Panc1 (cell line): ENCODE results near the gene PCDHGB7. TPM values are rescaled to one million over a fixed set of nuclear protein-coding genes. Genes with fewer than 3 reads are reported as not detected.

Source experiments
- ATAC-seq: fragments of 200-7000 bp; cut with Tn5 transposase; 2 replicates; pipeline ENCODE4 v1.9.1; 2020; ENCODE audit warnings: mild to moderate bottlenecking, moderate library complexity
- BruUV-seq: library from RNA; stranded (reverse); fragments of 400-500 nt; replicated peaks from 2 replicates; lab custom pipeline; 2021; lab: Mats Ljungman, UMichigan
- CTCF ChIA-PET: fragments of 300-600 bp; sonication (Branson Sonifier 250); formaldehyde crosslinking; loops from one replicate; lab custom pipeline; 2022; ENCODE audit warnings: antibody characterized with exemption; lab: Charles Lee
- POLR2A ChIA-PET: fragments of 300-600 bp; sonication (Branson Sonifier 250); formaldehyde crosslinking; loops from one replicate; lab custom pipeline; 2022; ENCODE audit warnings: antibody characterized with exemption; lab: Charles Lee
- DNase-seq: peaks from one replicate; pipeline ENCODE4 v3.0.0-alpha.2; 2010; ENCODE audit warnings: low read depth, low spot score
- H3K27ac ChIP-seq: 2 replicates; pipeline ENCODE4 v1.5.1; 2011; ENCODE audit warnings: mild to moderate bottlenecking, low read length, inconsistent platforms
- H3K27me3 ChIP-seq: fragments of 200-500 bp; sonication (Bioruptor generic); 2 replicates; pipeline ENCODE4 v1.6.0; 2014; ENCODE audit warnings: low read length, inconsistent platforms; ENCODE audit not compliant: control insufficient read depth, insufficient read depth
- H3K36me3 ChIP-seq: fragments of 200-500 bp; sonication (Bioruptor generic); 2 replicates; pipeline ENCODE4 v1.5.1; 2014; ENCODE audit warnings: inconsistent platforms, mild to moderate bottlenecking, low read length, moderate library complexity; ENCODE audit not compliant: control insufficient read depth, insufficient read depth
- H3K4me1 ChIP-seq: 2 replicates; pipeline ENCODE4 v1.5.1; 2011; ENCODE audit warnings: inconsistent platforms, mild to moderate bottlenecking, low read length, moderate library complexity; ENCODE audit not compliant: control insufficient read depth, insufficient read depth
- H3K4me3 ChIP-seq, 2 experiments: 2 replicates each; pipeline ENCODE4 v1.5.1; 2011 to 2012; ENCODE audit warnings: low read depth in 2 of 2, low read length in 2 of 2, mild to moderate bottlenecking in 2 of 2, inconsistent platforms in 1 of 2, moderate library complexity in 1 of 2
- H3K9me3 ChIP-seq: fragments of 200-500 bp; sonication (Bioruptor generic); 2 replicates; pipeline ENCODE4 v1.5.1; 2014; ENCODE audit warnings: low read depth, mild to moderate bottlenecking, inconsistent platforms, low read length, moderate library complexity; ENCODE audit not compliant: control insufficient read depth, insufficient read depth
- POLR2AphosphoS5 ChIP-seq: IDR thresholded peaks from 2 replicates; pipeline ENCODE4 v1.6.1; 2012; ENCODE audit warnings: mild to moderate bottlenecking, low read depth, low read length, moderate library complexity
- SIN3A ChIP-seq: IDR thresholded peaks from 2 replicates; pipeline ENCODE4 v1.6.1; 2012; ENCODE audit warnings: low read depth, mild to moderate bottlenecking, low read length, moderate library complexity, borderline replicate concordance; ENCODE audit not compliant: insufficient read depth
- TCF7L2 ChIP-seq: IDR thresholded peaks from 2 replicates; pipeline ENCODE4 v1.6.1; 2011; ENCODE audit warnings: mild to moderate bottlenecking, low read depth, low read length, inconsistent platforms
- in situ Hi-C: cut with HindIII; loops from 2 replicates; pipeline ENCODE4 v1.10.0; 2016; ENCODE audit warnings: low sequenced_read_pairs, low pct_unique_long_range_greater_than_20kb
- intact Hi-C: fragments of 100-400 bp; cut with micrococcal nuclease; formaldehyde crosslinking; loops from one replicate; pipeline ENCODE4 v1.10.0; 2022; ENCODE audit not compliant: unreplicated experiment
- total RNA-seq: library from RNA; stranded (reverse); gene quantifications from one replicate; pipeline ENCODE4 v1.2.1, GENCODE V29; 2021; ENCODE audit not compliant: unreplicated experiment
- TF ChIP-seq, protein P1 (sequence below), 2 experiments: IDR thresholded peaks; 2 replicates each; pipeline ENCODE4 v1.6.1; 2011 to 2012; ENCODE audit warnings: low read depth in 2 of 2, control low read depth in 1 of 2, low read length in 1 of 2, mild to moderate bottlenecking in 1 of 2, moderate library complexity in 1 of 2; ENCODE audit not compliant: insufficient read depth in 1 of 2
- TF ChIP-seq, protein P2 (sequence below): fragments of 450-650 bp; IDR thresholded peaks from 2 replicates; pipeline ENCODE4 v1.5.1; 2017; ENCODE audit warnings: mild to moderate bottlenecking

Gene PCDHGB7
- total RNA-seq, 1 experiment from 2014 or later: 6.7 TPM

DNA sequence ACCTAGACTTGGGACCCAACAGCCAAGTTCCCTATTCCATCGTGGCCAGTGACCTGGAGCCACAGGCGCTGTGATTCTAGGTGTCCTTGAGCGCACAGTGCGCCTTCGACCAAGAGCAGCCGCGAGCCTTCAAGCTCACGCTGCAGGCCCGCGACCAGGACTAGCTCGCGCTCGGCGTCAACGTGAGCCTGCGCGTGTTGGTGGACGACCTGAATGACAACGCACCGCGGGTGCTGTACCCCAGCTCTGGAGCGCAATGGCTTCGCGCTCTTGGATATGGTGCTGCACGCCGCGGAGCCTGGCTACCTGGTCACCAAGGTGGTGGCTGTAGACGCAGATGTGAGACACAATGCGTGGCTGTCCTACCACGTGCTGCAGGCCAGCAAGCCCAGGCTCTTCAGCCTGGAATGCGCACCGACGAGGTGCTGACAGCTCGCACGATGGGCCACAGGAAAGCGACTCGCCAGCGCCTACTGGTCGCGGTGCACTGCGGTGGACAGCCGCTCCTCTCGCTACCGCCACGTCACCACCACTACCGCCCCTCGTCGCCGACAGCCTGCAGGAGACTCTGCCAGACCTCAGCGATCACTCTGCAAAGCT lies 24.2 kb downstream of the PCDHGB7 start:
- DNase-seq: no peak
- POLR2A ChIA-PET: no interaction called here
- TF ChIP-seq POLR2AphosphoS5 (no peak), TCF7L2 (no peak), SIN3A (no peak)
- TF ChIP-seq, protein P1, sequence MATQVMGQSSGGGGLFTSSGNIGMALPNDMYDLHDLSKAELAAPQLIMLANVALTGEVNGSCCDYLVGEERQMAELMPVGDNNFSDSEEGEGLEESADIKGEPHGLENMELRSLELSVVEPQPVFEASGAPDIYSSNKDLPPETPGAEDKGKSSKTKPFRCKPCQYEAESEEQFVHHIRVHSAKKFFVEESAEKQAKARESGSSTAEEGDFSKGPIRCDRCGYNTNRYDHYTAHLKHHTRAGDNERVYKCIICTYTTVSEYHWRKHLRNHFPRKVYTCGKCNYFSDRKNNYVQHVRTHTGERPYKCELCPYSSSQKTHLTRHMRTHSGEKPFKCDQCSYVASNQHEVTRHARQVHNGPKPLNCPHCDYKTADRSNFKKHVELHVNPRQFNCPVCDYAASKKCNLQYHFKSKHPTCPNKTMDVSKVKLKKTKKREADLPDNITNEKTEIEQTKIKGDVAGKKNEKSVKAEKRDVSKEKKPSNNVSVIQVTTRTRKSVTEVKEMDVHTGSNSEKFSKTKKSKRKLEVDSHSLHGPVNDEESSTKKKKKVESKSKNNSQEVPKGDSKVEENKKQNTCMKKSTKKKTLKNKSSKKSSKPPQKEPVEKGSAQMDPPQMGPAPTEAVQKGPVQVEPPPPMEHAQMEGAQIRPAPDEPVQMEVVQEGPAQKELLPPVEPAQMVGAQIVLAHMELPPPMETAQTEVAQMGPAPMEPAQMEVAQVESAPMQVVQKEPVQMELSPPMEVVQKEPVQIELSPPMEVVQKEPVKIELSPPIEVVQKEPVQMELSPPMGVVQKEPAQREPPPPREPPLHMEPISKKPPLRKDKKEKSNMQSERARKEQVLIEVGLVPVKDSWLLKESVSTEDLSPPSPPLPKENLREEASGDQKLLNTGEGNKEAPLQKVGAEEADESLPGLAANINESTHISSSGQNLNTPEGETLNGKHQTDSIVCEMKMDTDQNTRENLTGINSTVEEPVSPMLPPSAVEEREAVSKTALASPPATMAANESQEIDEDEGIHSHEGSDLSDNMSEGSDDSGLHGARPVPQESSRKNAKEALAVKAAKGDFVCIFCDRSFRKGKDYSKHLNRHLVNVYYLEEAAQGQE (IDR thresholded peaks at IDR 0.05; ENCODE audit: insufficient read depth in 1 of 2, low read depth in 2 of 2, low read length in 1 of 2): no peak
- TF ChIP-seq, protein P2, sequence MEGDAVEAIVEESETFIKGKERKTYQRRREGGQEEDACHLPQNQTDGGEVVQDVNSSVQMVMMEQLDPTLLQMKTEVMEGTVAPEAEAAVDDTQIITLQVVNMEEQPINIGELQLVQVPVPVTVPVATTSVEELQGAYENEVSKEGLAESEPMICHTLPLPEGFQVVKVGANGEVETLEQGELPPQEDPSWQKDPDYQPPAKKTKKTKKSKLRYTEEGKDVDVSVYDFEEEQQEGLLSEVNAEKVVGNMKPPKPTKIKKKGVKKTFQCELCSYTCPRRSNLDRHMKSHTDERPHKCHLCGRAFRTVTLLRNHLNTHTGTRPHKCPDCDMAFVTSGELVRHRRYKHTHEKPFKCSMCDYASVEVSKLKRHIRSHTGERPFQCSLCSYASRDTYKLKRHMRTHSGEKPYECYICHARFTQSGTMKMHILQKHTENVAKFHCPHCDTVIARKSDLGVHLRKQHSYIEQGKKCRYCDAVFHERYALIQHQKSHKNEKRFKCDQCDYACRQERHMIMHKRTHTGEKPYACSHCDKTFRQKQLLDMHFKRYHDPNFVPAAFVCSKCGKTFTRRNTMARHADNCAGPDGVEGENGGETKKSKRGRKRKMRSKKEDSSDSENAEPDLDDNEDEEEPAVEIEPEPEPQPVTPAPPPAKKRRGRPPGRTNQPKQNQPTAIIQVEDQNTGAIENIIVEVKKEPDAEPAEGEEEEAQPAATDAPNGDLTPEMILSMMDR: no peak
- intact Hi-C loops (no loop called here), in situ Hi-C loops (no loop called here)
- BruUV-seq: no TSS peak
- CTCF ChIA-PET: no interaction called here
- Histone ChIP-seq H3K27ac (no peak overlapping the region), H3K9me3 (no peaks in the 10 kb centered on the region), H3K4me3 (no peak overlapping the region), H3K36me3 (no peaks in the 10 kb centered on the region), H3K4me1 (no peaks in the 10 kb centered on the region), H3K27me3 (no peaks in the 10 kb centered on the region)
- no peak for ATAC-seq

DNA sequence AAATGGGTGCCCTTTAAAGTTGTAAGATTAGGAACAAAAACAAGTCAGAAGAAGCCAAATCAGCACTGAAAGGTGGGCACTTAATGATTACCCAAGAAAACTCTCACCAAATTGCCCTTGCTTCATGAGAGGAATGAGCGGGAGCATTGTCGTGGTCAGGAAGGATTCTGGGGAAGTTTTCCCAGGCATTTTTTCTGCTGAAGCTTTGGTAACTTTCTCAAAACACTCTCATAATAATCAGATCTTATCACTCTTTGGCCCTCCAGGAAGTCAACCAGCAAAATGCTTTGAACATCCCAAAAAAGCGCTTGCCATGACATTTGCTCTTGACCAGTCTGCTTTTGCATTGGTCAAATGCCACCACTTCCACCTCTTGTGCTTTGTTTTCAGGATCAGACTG lies 47.9 kb downstream of the PCDHGB7 start:
- no peaks in the 10 kb centered on the region for H3K4me1 ChIP-seq
- no peaks in the 10 kb centered on the region for H3K9me3 ChIP-seq
- ATAC-seq (no peak), DNase-seq (no peak)
- POLR2A ChIA-PET: no interaction called here
- no peaks in the 10 kb centered on the region for H3K27me3 ChIP-seq
- no TSS peak for BruUV-seq
- intact Hi-C loops: no loop called here
- no peak overlapping the region for H3K27ac ChIP-seq
- TF ChIP-seq, protein P2: no peak
- TF ChIP-seq POLR2AphosphoS5 (no peak), SIN3A (no peak), TCF7L2 (no peak)
- TF ChIP-seq, protein P1 (IDR thresholded peaks at IDR 0.05; ENCODE audit: insufficient read depth in 1 of 2, low read depth in 2 of 2, low read length in 1 of 2): no peak
- H3K4me3 ChIP-seq: no peak overlapping the region
- no peaks in the 10 kb centered on the region for H3K36me3 ChIP-seq
- CTCF ChIA-PET: interaction anchor here (0.6 to 0.7 kb wide), 3 partner anchors 26 to 141 kb away, joined by 3 to 4 read pairs (median 4); no protein-coding TSS in a partner anchor
- in situ Hi-C loops: no loop called here
